HG03108 (cell line): Measurements from ENCODE around the gene NSUN3.
"Not testable (repeated sequence)": the region's sequence is repeated elsewhere in the genome, so short reads cannot be mapped to it uniquely, and the experiment has no call there.

Experiments
- ATAC-seq: cut with Tn5 transposase; IDR thresholded peaks from one replicate; pipeline ENCODE4 v1.9.1; 2021; ENCODE audit warnings: moderate library complexity; ENCODE audit not compliant: unreplicated experiment

NSUN3 gene

DNA sequence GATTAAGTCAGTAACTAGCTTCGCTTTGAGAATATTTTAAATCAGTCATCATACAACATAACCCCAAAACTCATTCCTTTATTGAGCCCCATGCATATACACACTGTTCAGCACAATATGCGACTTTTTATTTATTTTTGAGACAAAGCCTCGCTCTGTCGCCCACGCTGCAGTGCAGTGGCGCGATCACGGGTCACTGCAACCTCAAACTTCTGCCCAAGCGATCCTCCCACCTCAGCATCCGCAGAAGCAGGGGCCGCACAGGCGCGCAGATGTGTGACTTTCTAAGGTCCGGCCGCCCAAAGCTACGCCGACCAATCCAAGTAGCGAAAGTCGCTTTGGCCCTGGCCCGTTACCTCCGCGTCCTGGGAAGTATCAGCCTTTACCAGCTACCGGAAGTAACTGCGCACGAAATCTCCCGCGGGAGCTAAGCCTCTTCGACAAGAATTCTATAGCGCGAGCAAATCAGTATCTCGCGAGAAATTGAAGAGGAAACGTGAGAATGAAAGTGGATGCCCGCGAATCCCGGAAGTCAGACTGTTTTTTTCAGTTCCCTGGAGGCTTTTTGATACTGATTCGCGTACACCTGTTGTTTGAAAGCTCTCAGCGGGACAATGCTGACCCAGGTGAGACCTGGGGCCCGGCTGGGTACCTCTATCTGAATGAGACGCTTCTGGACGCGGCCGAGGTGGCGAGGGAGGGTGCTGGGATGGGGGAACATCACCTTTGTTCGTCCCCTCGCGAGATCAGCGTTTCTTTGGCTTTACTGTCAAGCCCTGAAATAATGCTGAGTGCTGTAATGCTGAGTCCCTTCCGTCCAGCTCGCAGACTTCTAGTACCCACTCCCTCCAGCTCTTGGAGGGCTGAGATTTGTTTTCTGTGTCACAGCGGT is at the start of gene NSUN3, which contains the start of gene DHFR2:
Gene NSUN3, plus strand, starts transcription at position 549 of the 892 bp plus-strand sequence. Its CDS starts 66 bp downstream, at position 615.
Gene DHFR2, minus strand, starts transcription at position 404 of the 892 bp plus-strand sequence. CDS start 1,405 bp downstream, outside the sequence.
- peak; percentile 91 for ATAC-seq

DNA sequence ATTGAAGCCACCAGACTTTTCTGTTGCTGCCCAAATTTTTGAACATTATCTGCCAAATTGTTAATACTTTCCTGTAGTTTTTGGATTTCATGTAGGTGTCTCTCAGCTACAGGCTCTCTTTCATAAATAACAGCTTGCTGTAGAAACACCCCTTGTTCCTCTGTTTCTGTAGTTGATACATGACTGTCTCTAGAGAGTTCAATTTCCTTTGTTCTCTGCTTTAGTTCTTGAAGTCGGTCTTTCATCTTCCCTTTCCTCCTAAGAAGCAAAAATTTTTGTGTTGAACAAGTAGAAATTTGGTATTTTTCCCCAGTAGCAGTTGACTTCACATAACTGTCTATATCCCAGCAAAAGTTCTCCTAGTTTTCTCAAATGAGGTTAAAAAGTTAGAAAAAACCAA is 47.8 kb upstream of the NSUN3 start:
- ATAC-seq, result no peak

DNA sequence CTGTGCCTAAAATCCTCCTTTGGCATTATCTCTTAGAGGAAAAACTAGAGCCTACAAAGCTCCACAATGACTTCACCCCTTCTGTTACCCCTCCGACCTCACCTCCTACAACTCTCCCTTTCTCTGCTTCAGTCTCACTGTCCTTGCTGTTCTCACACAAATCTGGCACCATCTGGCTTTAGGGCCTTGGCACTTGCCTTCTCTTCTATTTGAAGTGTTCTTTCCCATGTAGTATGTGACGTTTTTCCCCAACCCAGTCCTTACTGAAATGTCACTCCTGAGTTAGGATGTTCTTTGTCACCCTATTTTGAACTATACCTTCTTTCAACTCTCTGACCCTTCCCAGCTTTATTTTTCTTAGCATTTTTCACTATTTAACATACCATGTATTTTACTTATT is 43.2 kb upstream of the NSUN3 start:
- no peak for ATAC-seq

DNA sequence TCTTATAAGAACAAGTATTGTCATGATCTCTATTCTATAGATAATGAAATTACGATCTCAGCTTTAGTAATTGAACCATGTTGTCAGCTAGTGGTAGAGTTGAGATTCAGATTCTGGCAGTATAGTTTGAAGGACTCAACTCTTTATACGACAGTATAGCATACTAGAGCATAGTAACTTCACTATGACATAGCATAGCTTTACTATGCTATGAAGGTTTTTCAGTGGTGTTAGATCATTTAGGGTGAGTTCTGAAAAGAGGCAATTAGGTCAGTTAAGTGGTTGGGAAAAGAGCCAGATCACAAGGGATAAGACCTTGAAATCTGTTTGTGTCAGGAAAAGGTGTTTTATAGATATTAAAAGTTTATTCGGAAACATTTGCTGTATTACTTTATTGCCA is 42.6 kb upstream of the NSUN3 start:
- no peak for ATAC-seq

DNA sequence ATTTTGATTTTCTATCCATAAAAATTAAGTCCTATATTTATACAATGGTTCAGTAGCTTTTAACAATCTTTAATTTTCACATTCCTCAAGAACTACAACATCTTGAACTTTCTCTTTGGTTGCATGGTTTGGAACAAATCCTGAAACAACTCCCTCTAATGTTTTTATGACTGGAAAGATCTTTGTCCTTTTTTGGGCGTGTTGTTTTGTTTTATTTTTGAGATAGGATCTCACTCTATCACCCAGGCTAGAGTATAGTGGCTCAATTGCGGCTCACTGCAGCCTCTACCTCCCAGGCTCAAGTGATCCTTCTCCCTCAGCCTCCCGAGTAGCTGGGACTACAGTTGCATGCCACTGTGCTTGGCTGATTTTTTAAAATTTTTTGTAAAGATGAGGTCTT is 38.5 kb upstream of the NSUN3 start:
- no peak for ATAC-seq

DNA sequence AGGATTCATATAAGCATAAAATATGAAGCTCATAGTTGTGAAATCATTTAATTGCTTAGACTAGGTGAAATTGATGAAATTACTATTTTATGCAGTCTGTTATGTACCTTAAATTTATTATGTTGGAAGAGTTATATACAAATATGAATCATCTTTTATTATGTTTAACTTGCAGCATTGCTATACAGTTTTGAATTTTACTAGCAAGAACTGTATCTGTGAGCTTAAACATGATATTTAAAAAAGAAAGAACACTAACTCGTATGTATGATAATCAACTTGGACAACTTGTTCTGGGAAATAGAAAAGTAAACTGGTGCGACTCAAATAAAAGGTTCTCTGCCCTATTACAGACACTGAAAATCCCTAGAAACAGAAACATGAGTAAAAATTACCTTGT is 36.2 kb upstream of the NSUN3 start:
- ATAC-seq, result no peak

DNA sequence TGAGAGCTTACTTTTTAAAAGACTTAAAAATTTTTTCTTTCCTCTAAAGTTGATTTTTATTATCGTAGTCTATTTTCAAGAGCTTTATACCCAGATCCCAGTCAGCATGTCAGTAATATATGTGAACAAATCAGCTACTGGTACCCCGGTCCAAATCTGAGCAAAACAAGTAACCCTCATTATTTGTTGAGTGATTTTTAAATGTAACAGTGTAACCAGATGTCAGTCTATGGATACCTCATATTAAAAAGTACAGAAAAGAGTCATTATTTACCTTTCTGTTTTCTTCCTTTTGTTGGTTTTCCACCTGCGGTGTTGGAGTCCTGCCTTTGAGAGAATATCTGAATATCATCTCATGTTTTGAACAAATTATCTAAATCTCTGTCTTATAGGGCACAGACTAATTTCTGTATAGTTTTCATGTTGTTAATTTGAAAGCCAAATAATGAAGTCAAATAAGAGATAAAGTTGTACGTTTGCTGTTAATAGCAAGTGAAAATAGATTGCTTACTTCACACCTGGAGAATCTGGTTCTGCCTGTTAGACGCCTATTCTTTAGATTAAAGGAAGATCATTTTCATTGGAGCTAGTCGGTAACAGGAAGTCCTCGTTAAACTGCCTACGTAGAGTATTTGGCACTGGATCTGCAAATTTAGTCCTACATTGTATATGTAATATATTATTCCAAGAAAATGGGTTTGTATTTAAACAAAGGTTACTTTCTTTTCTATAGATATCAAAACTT is 34.6 kb upstream of the NSUN3 start, which contains the start of gene STX19:
Gene STX19, minus strand, starts transcription at position 505 of the 745 bp plus-strand sequence. CDS start 13,328 bp downstream, outside the sequence.
- ATAC-seq, result no peak

DNA sequence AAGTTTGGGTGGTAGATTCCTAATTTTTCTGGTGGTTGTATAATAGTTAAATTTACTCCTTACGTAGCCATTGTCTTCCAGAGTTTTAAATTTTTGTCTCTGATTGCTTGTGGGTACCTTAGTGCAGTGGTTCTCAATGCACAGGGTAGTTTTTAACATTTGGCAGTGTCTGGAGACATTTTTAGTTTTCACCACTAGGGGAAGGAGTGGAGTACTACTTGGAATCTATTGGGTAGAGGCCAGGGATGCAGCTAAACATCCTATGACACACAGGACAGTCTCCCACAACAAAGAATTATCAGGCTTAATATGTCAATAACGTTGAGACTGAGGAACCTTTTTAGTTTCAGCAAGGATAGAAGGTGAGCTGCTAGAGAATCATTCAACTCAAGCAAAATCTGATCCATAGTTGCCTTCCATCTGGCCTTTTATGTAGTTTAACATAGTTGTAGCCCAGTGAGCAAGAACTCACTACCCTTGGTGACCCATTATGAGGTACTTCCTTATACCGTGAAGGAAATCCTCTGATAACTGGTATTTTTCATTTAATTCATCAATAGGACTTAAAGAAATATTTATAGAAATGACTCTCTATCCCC is 25.9 kb upstream of the NSUN3 start:
- ATAC-seq, result no peak

DNA sequence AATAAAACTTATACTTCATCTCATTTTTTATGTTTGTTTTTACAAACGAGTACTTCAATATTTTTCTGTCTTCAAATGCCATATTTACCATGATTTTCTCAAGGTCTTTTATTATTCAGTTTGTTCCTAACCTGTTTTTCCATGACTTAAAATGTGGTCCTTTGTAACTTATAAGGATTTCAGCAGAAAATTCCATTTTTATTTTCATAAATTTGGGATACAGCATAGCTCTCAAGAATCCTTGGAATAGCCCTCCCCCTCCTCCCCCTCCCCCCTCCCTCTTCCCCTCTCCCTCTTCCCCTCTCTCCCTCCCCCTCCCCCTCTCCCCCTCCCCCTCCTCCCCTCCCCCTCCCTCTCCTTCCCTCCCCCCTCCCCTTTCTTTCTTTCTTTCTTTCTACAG is 19.6 kb upstream of the NSUN3 start:
- ATAC-seq, result no peak

DNA sequence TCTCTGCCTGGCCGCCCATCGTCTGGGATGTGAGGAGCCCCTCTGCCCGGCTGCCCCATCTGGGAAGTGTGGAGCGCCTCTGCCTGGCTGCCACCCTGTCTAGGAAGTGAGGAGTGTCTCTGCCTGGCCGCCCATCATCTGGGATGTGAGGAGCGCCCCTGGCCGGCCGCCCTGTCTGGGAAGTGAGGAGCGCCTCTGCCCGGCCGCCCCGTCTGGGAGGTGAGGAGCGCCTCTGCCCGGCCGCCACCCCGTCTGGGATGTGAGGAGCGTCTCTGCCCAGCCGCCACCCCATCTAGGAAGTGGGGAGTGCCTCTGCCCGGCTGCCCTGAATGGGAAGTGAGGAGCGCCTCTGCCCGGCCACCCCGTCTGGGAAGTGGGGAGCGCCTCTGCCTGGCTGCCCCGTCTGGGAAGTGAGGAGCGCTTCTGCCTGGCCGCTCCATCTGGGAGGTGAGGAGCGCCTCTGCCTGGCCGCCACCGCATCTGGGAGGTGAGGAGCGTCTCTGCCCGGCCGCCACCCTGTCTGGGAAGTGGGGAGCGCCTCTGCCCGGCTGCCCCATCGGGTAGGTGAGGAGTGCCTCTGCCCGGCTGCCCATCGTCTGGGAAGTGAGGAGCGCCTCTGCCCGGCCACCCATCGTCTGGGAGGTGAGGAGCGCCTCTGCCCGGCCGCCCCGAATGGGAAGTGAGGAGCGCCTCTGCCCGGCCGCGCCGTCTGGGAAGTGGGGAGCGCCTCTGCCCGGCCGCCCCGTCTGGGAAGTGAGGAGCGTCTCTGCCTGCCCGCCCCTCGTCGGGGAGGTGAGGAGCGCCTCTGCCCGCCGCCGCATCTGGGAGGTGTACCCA is 18.5 kb upstream of the NSUN3 start:
- ATAC-seq, result not testable (repeated sequence)

DNA sequence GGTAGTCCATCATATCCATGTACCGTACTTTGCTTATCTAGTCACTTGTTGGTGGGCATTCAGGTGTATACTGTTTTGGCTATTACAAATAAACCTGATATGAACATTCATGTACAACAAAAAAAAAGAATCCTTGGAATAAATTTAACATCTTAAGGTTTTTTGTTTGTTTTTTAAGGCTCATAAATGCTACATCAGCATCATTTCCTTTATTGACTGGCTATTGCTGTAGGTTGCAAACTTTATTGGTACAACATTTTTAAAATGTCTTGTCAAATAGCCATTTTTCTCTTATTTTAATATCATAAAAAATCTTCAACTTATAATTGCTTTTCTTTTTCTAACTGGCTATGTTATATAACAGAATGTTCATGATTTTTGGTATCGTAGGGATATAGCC is 16.3 kb upstream of the NSUN3 start:
- no peak for ATAC-seq

DNA sequence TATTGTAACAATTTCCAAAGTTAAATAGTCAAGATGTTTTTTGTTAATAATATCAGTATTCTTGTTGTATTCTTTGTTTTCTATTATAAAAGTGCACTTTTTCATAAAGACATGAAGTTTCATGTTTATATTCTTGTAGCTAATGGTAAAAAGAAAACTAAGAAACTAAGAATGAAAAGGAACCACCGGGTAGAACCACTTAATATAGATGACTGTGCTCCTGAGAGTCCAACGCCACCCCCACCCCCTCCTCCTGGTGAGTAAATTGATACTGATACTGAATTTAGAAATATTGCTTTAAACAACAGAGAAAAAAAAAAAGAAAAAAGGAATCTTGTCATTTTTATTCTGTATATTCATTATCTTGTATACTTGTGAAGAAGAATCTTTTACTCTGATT is 13.6 kb upstream of the NSUN3 start:
- no peak for ATAC-seq

DNA sequence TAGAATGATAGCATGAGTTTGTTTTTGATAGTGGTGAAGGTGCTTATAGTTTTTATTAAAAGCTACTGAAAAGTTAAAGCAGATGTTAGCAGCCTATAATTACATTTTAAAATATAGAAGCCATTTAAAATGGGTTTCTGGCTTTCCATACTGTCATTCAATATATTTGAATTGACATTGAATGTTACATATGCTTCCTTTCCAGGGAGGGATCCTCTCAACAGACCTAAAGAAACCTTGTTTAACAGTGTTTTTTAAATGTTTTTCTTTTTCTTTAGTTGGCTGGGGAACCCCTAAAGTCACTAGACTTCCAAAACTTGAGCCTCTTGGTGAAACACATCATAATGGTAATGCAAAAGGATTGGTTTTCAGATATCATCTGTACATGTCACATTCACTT is 12.3 kb upstream of the NSUN3 start:
- no peak for ATAC-seq

DNA sequence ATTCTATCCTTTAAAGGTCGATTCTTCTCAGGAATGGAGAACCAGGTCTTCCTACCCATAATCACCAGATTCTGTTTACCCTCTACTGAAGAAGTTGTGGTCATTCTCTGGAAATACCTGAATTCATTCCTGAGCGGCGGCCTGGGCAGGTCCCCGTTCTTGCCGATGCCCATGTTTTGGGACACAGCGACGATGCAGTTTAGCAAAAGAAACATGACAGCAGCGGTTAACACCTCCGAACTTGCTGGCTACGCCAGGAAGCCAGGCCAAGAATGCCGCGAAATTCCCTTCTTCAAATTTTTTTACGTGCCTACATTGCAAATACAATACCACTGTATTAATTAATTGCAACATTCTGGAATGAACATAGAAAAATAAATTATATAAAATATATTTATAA is 1.6 kb upstream of the NSUN3 start:
- ATAC-seq, result no peak

DNA sequence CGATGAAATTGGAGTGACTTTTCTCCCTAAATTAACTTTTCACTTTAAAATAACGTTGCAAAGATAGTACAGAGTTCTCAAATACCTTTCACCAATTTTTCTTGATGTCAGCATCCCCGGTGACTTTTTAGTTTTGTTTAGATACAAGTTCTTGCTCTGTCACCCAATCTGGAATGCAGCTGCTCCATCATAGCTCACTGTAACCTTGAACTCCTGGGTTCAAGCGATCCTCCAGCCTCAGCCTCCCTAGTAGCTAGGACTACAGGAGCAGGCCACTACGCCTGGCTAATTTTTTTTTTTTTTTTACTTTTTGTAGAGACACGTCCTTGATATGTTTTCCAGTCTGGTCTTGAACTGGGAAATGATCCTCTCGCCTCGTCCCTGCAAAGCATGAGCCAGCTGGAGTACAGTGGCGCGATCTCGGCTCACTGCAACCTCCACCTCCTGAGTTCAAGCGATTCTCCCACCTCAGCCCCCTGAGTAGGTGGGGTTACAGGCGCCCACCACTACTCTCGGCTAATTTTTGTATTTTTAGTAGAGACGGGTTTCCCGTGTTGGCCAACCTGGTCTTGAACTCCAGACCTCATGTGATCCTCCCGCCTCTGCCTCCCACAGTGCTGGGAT is 747 bp downstream of the NSUN3 start:
- ATAC-seq, result no peak

DNA sequence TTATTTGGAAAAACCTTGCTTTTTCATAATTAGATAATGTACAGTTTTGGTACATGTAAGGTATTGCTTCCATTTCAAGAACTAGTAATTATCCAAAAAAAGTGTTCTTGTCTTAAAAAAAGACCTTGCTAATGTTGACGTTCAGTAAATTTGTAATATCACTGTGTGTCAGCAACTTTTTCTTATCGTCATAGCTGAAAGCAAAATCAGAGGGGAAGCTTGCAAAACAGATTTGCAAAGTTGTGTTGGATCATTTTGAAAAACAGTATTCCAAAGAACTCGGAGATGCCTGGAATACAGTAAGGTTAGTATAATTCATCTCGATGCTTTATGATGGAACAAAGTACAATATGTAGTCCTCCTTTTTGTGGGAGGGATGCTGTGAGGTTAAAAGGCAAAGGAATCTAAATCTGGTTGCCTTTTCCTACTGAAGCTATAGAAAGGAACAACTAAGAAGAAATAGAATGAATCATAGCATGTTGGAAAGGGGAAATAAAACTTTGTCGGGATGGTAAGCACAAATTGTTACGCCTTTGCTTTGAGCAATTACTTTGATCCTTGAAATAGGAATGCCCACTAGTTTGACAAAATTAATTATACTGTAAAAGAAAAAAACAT is 1.5 kb downstream of the NSUN3 start:
- ATAC-seq, result no peak

DNA sequence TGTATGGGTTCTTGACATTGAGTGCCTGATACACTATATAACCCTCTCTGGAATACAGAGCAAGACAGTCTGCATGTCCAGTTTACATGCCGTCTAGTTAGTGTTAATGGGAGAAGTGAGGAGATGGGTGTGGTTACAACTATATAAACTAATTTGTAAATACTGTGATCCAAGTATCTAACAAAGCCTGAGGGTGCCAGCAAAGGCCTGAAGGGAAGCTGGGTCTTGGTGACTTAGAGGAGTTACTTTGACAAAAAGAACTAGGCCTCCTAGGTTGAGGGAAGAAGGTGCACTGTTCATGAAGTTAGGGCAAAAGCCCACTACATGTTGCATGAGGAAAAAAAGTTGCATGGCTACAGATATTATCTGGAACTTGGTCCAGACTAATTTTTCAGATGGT is 2.3 kb downstream of the NSUN3 start:
- ATAC-seq, result no peak

DNA sequence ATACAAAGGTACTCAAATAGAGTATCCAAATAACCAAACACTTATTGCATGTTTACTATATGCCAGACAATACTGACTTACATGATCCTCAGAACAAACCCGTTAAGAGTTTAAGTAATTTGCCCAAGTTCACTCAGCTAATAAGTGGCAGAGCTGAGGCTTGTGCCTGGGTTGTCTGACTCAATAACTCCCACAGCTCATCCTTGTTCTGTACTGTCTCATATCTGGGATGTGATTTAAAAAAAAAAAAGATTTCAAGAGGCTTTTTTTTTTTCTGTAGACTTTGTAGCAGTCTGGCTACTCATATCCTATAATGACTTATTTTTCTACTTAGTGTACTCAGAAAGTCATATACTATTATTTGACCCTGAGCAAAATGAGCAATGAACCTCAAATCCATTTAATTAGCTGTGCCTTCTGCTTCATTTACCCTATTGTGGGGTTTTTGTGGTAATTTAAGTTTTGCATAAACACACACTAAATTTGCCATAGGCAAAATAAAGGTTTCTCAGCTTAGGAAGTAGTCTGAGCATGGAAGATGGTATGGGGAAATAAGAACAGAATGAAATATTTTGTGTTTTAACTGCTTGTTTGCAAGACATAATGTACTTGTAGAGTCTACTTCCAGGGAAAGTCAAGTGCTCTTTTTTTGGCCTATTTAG is 3.1 kb downstream of the NSUN3 start:
- no peak for ATAC-seq
